SK-N-SH (cell line): ENCODE data around the gene CXCL9.

Experiments
- CTCF ChIP-seq: fragments of 200-600 bp; sonication (generic); IDR thresholded peaks from 2 replicates; pipeline ENCODE4 v1.6.1; 2017; ENCODE audit warnings: antibody characterized with exemption, mild to moderate bottlenecking, moderate library complexity
- EP300 ChIP-seq, 2 experiments: IDR thresholded peaks; 2 replicates each; pipeline versions ENCODE4 v1.4.0 to v1.6.1; 2012; ENCODE audit warnings: borderline replicate concordance in 1 of 2, low read depth in 1 of 2, low read length in 1 of 2
- EZH2phosphoT487 ChIP-seq: fragments of 200-600 bp; sonication (generic); IDR thresholded peaks from 2 replicates; pipeline ENCODE4 v1.6.1; 2017; ENCODE audit warnings: low read depth, mixed run types, mild to moderate bottlenecking, antibody characterized with exemption, moderate library complexity, borderline replicate concordance
- JUND ChIP-seq: IDR thresholded peaks from 2 replicates; pipeline ENCODE4 v1.4.0; 2012
- MXI1 ChIP-seq: IDR thresholded peaks from 2 replicates; pipeline ENCODE4 v1.6.1; 2012; ENCODE audit warnings: mild to moderate bottlenecking, low read depth, low read length, improper control_type of control experiment
- POLR2AphosphoS5 ChIP-seq: IDR thresholded peaks from 2 replicates; pipeline ENCODE4 v1.6.1; 2012; ENCODE audit warnings: low read depth, low read length
- TF ChIP-seq, protein P1 (sequence below): fragments of 150-350 bp; IDR thresholded peaks from 2 replicates; pipeline ENCODE4 v1.6.1; 2017; ENCODE audit warnings: antibody characterized with exemption, low read length, low read depth, borderline replicate concordance

- TF ChIP-seq CTCF (no peak), MXI1 (no peak), EP300 (IDR thresholded peaks at IDR 0.05; ENCODE audit: borderline replicate concordance in 1 of 2, low read depth in 1 of 2, low read length in 1 of 2) (no peak), POLR2AphosphoS5 (no peak), JUND (no peak), EZH2phosphoT487 (no peak)
- TF ChIP-seq, protein P1, sequence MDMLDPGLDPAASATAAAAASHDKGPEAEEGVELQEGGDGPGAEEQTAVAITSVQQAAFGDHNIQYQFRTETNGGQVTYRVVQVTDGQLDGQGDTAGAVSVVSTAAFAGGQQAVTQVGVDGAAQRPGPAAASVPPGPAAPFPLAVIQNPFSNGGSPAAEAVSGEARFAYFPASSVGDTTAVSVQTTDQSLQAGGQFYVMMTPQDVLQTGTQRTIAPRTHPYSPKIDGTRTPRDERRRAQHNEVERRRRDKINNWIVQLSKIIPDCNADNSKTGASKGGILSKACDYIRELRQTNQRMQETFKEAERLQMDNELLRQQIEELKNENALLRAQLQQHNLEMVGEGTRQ, result no peak
Measured at GRCh38 chr4:75997946-75998345, 9.4 kb downstream of the CXCL9 start.
